ENCODE results near the gene CLCNKA.

DNA sequence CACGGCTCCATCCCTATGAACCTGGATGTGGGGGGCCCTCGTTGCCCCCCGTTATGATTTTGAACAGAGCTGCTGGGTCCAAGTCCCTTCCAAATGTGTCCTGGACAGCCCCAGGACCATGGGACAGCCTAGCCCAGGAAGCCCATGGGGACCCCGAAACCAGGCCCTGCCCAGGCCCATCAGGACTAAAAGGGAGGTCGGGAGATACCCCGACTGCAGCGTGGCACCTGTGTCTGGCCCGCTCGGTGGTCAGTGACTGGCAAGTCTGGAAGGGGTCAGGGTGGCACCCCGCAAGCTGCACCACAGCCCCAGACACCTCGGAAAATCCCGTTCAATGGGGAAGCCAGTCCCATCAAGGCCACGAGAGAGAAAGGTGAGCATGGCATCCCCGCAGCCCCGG, 28.2 kb upstream of the CLCNKA start:
- TF ChIP-seq CTCF (IDR thresholded peaks at IDR 0.05) (no peak), POLR2A (IDR thresholded peaks at IDR 0.05) (no peak)

Data from adrenal gland (tissue), 5 donors.